HG03521 (cell line): ENCODE measurements around the gene GRK3.
"Not testable (repeated sequence)": the region's sequence is repeated elsewhere in the genome, so short reads cannot be mapped to it uniquely, and the experiment has no call there.

Experiments used
- ATAC-seq: cut with Tn5 transposase; IDR thresholded peaks from one replicate; pipeline ENCODE4 v1.9.1; 2021; ENCODE audit warnings: mild to moderate bottlenecking, moderate library complexity; ENCODE audit not compliant: unreplicated experiment

Gene GRK3

DNA sequence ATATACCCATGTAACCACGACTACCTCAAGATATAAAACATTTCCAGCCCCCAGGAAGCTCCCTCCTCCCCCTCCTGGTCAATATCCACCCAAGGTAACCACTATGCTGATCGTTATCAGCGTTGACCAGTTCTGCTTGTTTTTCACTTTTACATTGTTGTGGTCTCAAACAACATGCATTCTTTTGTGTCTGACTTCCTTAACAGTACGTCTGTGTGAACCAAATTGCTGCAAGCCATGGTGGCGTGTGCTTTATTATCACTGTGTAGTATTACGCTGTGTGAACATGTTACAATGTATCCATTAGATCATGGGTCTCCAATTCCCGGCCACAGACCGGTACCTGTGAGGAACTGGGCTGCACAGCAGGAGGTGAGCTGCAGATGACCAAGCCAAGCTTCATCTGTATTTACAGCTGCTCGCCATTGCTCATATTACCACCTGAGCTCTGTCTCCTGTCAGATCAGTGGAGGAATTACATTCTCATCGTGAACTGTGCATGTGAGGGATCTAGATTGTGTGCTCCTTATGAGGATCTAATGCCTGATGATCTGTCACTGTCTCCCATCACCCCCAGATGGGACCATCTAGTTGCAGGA is 15.5 kb upstream of the GRK3 start:
- ATAC-seq: no peak

DNA sequence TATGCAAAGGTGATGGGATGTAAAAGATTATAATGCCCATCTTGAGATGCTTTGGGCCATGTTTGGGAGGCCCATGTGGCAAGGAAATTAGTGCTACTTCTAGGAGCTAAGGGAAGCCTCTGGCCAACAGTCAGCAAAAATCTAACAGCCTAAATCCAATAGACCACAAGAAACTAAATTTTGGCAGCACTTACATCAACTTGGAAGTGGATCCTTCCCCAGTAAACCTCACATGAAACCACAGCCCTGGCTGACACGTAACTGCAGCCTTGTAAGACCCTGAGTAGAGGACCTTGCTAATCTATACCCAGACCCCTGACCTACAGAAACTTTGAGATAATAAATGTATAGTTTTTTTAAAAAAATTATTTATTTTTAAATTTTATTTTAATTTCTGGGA is 13.1 kb upstream of the GRK3 start:
- no peak for ATAC-seq

- ATAC-seq: not testable (repeated sequence)
These were observed 12.1 kb upstream of the GRK3 start for GRCh38 chr22:25552405-25552804.

DNA sequence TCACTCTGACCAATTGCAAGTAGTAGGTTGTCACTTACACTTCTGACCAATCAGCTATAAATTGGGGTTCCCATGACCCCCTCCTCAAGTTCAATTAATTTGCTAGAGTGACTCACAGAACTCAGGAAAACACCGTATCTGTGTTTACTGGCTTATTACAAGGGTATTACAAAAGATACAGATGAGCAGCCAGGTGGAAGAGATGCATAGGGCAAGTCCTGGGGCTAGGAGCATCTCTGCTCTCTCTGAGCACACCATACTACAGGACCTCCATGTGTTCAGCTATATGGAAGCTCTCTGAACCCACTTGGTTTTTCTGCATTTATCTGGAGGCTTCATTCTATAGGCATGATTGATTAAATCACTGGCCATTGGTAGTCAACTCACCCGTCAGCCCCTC is 11.3 kb upstream of the GRK3 start:
- no peak for ATAC-seq

DNA sequence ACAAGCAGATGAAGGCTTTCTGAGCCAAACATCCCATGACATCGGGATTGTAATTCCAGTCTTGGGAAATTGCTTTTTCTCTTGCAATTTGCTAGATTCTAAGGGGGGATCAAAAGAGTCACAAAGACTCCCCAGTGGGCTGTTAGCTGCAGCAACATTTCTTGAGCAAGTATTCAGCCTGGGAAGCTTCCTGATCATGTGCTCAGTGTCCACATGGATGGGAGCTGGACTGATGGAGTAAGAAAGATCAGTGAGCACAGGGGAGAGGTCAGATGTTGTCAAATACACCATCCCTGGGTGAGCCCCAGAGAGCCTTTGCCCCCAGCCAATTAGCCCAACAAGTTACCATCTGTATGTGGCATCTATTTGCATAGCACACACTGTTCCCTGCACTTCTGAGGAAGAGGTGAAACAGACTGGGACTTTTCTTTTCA is 10.2 kb upstream of the GRK3 start:
- ATAC-seq: no peak

- no peak for ATAC-seq
These were observed 9.8 kb upstream of the GRK3 start for GRCh38 chr22:25554689-25555088.

DNA sequence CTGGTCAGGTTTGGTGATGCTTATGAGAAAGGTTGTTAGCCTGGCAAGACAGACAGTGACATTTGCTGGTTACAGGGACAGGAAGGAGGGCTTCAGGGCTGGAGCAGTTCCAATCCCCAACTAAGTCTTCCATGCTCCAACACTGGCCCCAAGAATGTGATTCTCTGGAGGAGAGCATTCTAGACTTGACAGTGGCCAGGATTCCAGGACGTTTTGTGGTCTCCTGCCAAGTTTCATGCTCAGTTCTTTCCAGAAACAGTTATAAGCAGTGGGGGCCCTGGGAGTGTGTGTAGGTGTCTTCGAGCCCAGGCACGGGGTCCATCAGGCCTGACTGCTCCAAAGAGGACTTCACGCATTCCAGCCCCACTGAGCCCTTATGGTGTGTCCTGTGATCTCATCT is 8.9 kb upstream of the GRK3 start:
- no peak for ATAC-seq

- ATAC-seq: no peak
These were observed 7.3 kb upstream of the GRK3 start for GRCh38 chr22:25557218-25557617.

GRCh38 chr22:25558341-25558740 is 6.1 kb upstream of the GRK3 start:
- no peak for ATAC-seq

- not testable (repeated sequence) for ATAC-seq
These were observed 4.6 kb upstream of the GRK3 start for GRCh38 chr22:25559910-25560309.

- ATAC-seq: not testable (repeated sequence)
These were observed 3.3 kb upstream of the GRK3 start for GRCh38 chr22:25561182-25561581.

GRCh38 chr22:25561927-25562326 is 2.5 kb upstream of the GRK3 start:
- ATAC-seq: not testable (repeated sequence)

- ATAC-seq: not testable (repeated sequence)
These were observed 1.3 kb upstream of the GRK3 start for GRCh38 chr22:25562966-25563760.

GRCh38 chr22:25563761-25564319 is 635 bp upstream of the GRK3 start:
- no peak for ATAC-seq

- ATAC-seq: peak; percentile 19
These were observed 653 bp downstream of the GRK3 start for GRCh38 chr22:25564979-25565677.

- ATAC-seq: no peak
These were observed 1.9 kb downstream of the GRK3 start for GRCh38 chr22:25566186-25566897.

DNA sequence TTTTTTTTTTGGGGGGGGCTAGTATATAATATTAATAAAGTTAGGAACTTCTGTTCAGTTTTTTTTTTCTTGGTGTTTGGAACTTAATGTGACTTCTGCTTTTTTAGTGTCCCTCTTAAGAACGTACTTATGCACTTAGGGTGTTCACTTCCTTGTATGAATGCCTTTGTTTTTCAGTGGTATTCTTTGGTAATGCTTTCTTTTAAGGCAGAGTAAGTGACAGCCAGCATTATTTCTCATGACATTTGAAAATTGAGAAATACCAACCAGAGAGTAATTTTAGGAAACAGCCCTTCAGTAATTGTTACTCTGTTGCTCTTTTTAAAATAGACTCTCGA is 2.4 kb downstream of the GRK3 start:
- ATAC-seq: no peak

DNA sequence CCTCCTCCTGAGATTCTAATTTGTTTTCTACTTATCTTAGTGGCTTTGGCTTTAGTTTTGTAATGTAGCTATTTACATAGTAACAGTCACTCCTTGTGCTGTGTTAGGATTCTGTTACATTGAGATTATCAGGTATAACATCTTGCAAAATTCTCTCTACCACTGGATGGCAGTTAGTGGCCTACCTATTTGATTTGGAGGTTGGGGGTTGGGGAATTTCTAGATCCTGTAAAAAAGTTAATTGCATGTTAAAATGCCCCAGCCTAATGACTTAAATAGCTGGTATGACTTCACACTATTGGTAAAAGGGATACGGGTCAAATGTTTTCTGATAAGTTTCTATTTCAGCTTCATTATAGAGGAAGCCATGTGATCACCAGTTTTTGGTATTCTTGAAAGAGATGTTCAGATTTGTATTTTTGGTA is 2.8 kb downstream of the GRK3 start:
- no peak for ATAC-seq

DNA sequence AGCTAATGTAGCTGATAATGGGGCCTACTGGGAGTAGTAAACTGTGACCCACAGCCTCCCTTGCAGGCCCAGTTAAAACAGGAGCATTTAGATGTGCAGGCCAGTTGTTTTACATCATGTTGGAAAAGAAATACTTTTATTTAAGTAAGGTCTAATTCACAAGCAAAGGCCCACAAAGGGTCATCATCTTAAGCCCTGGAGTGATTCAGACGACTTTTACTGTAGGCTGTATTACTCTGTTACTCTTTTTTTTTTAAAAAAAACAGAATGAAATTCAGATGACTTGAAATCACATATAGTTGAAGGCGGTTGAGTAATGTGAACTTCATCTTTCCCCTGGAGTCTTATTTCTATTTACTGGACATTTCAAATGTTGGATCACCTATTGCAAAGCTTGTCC is 3.6 kb downstream of the GRK3 start:
- not testable (repeated sequence) for ATAC-seq

GRCh38 chr22:25569361-25569760 is 4.9 kb downstream of the GRK3 start:
- no peak for ATAC-seq

- no peak for ATAC-seq
These were observed 5.5 kb downstream of the GRK3 start for GRCh38 chr22:25569983-25570382.
